ENCODE data around the gene INCENP.

- no peak for TF ChIP-seq CTCF (IDR thresholded peaks at IDR 0.05)
- no peak for TF ChIP-seq POLR2A (IDR thresholded peaks at IDR 0.05; ENCODE audit: low read length)
- no peak for TF ChIP-seq RAD21 (conservative IDR thresholded peaks at IDR 0.05 in 1 of 2, IDR thresholded peaks at IDR 0.05 in 1 of 2)
- no peak for TF ChIP-seq BHLHE40 (IDR thresholded peaks at IDR 0.05; ENCODE audit: low read depth, low read length)
- TF ChIP-seq REST (IDR thresholded peaks at IDR 0.05): no peak
- TF ChIP-seq EP300 (IDR thresholded peaks at IDR 0.05): no peak
- no peak for TF ChIP-seq RCOR1 (IDR thresholded peaks at IDR 0.05; ENCODE audit: low read depth, low read length)
- TF ChIP-seq FOSL2 (IDR thresholded peaks at IDR 0.05): no peak
- 0 out of 2 replicates have a peak, but pooled peaks have one; percentile 27 for TF ChIP-seq FOSL2 (CRISPR knock-in tag; IDR thresholded peaks at IDR 0.05)
- TF ChIP-seq ZFP36 (IDR thresholded peaks at IDR 0.05; ENCODE audit: borderline replicate concordance, partially characterized antibody): no peak
- no peak for TF ChIP-seq USF2 (IDR thresholded peaks at IDR 0.05)
- TF ChIP-seq SREBF2 (IDR thresholded peaks at IDR 0.05): no peak
- TF ChIP-seq ZNF302 (CRISPR knock-in tag; IDR thresholded peaks at IDR 0.05): no peak
These were observed 14.8 kb upstream of the INCENP start for GRCh38 chr11:62108971-62109404.
